OCI-LY3 (cell line): ENCODE data around the gene ITPR1.

ENCODE experiments used
- CTCF ChIP-seq: fragments of 200-600, 300-600 bp; sonication (generic); IDR thresholded peaks from 2 replicates; pipeline ENCODE4 v1.5.1; 2014; ENCODE audit warnings: antibody characterized with exemption, low read length, low read depth
- EZH2phosphoT487 ChIP-seq: fragments of 200-600 bp; shearing (Covaris generic); IDR thresholded peaks from 2 replicates; pipeline ENCODE4 v1.6.1; 2018; ENCODE audit warnings: antibody characterized with exemption, mixed run types, low read depth

GRCh38 chr3:4778740-4779139 is 285.6 kb downstream of the ITPR1 start:
- no peak for TF ChIP-seq CTCF
- TF ChIP-seq EZH2phosphoT487 = no peak
